ENCODE data around the gene SS18L1.

The SS18L1 gene

DNA sequence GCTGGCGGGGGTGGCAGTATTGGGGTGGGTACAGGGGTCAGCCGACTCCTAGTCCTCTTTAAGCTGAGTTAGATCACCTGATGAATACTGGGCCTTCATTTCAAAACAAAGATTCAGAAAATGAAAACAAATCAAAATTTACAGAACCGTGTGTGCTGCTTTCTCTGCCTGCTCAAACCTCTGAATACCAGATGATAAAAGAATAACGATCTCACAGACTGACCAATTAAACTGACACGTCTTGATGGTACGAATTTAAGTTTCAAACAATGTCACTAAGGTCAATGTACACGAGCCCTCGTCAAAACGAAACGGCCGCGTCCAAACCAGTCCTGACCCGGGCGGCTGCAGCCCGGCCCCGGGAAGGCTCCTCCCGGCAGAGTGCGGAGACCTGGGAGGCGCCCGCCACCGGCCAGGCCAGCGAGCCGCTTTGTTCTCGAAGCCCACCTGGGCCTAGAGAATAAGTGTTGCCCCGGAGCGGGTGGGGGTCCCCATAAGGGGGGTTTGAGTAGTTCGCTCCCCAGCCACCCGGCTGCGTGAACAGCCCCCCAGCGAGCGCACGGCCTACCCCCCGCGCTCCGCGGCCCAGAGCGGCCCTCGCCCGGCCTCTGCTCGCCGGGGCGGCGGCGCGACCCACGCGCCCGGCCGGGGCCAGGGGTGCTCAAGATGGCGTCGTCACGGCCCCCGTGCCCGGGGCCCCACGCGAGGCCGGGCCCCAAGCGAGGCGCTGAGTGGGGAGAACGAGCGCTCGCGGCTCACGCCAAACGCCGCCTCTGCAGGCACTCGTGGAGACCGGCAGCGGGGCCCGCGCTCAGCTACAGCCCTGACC, 1.1 kb upstream of the SS18L1 start:
- POLR2A ChIA-PET, result interaction anchor here (1.1 to 1.9 kb wide), 2 partner anchors 20 to 76 kb away, joined by 3 to 9 read pairs; partner anchors contain the start of gene LSM14B
- peak overlapping the region; percentile 71 to 91 (median 79) for H3K4me3 ChIP-seq (ENCODE audit: control insufficient read depth in 1 of 7, extremely low read depth in 1 of 7, insufficient read depth in 4 of 7, low read depth in 2 of 7, low read length in 6 of 7)
- H3K9me3 ChIP-seq (ENCODE audit: control extremely low read depth in 1 of 5, control insufficient read depth in 4 of 5, insufficient read depth in 2 of 5, low read depth in 1 of 5, low read length in 4 of 5), result no peaks in the 10 kb centered on the region
- peaks cover 9 to 33% (median 24%) of the 10 kb centered on the region in 4 experiments for H3K4me1 ChIP-seq (ENCODE audit: control extremely low read depth in 1 of 4, control insufficient read depth in 4 of 4, insufficient read depth in 4 of 4, low read length in 3 of 4)
- peak overlapping the region; percentile 54 to 86 for H3K27ac ChIP-seq (ENCODE audit: insufficient read depth in 1 of 2, low read depth in 1 of 2, low read length in 2 of 2, poor library complexity in 1 of 2, severe bottlenecking in 2 of 2)
- DNase-seq, result no peak
- 0% methylated on average over 59 of the region's 71 CpGs for WGBS (ENCODE audit: insufficient coverage)
- CTCF ChIA-PET, result interaction anchor here (0.8 to 2.7 kb wide), 10 partner anchors 9 to 132 kb away, joined by 3 to 14 read pairs (median 4); no protein-coding TSS in a partner anchor
- H3K36me3 ChIP-seq (ENCODE audit: control insufficient read depth in 4 of 4, insufficient read depth in 4 of 4, low read length in 3 of 4), result peaks cover 11 to 44% (median 29%) of the 10 kb centered on the region in 4 experiments
- no peaks in the 10 kb centered on the region for H3K27me3 ChIP-seq (replicated peaks in 2 of 5; ENCODE audit: control insufficient read depth in 4 of 5, insufficient read depth in 5 of 5, low read length in 4 of 5)

DNA sequence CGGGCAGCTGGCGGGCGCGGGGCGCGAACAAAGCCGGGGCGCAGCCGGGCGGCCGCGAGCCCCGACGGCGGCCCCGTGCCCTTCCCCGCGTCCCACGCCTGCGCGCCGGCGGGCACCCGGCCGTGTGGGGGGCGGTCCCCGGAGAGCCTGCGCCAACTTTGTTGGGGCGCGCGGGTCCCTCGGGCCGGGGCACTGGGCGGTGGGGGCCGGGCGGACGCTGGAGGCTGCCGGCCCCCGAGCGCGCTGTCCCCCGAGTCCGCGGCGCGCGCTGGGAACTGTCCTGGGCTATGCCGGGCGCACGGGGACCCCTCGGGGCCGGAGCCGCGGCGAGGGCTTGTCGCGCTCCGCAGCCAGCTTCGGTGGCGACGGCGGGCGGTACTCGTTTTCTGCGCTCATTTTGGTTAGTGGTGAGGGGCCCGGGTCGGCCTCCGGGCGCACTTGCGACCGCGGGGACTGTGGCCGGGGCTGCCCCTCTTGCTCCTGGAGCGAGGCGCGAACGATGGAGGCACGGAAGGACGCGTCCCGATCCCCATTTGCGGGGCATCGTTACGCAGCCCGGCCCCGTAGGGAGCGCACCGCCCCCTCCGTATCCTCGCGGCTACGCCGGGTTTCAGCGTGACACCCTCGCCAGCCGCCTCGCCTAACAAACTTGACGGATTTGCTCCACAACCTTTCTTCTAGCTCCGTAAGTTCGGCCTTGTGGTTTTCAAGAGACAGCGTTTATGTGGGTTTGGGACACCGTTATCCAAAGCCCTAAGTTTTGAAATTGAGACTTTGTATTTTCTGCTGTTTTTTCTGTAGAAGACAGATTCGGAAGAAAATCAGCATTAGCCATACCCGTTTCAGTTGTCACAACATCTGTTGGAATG, 622 bp downstream of the SS18L1 start:
- Histone ChIP-seq H3K36me3 (ENCODE audit: control insufficient read depth in 4 of 4, insufficient read depth in 4 of 4, low read length in 3 of 4) (peaks cover 4 to 29% (median 16%) of the 10 kb centered on the region in 4 experiments), H3K27me3 (replicated peaks in 2 of 5; ENCODE audit: control insufficient read depth in 4 of 5, insufficient read depth in 5 of 5, low read length in 4 of 5) (no peaks in the 10 kb centered on the region), H3K4me1 (ENCODE audit: control extremely low read depth in 1 of 4, control insufficient read depth in 4 of 4, insufficient read depth in 4 of 4, low read length in 3 of 4) (peaks cover 9 to 33% (median 24%) of the 10 kb centered on the region in 4 experiments), H3K27ac (ENCODE audit: insufficient read depth in 1 of 2, low read depth in 1 of 2, low read length in 2 of 2, poor library complexity in 1 of 2, severe bottlenecking in 2 of 2) (peak overlapping the region in 1 of 2 experiments; percentile 86), H3K9me3 (ENCODE audit: control extremely low read depth in 1 of 5, control insufficient read depth in 4 of 5, insufficient read depth in 2 of 5, low read depth in 1 of 5, low read length in 4 of 5) (no peaks in the 10 kb centered on the region), H3K4me3 (ENCODE audit: control insufficient read depth in 1 of 7, extremely low read depth in 1 of 7, insufficient read depth in 4 of 7, low read depth in 2 of 7, low read length in 6 of 7) (peak overlapping the region; percentile 71 to 91 (median 79))
- POLR2A ChIA-PET, result interaction anchor here (1.2 to 1.9 kb wide), 4 partner anchors 12 to 78 kb away, joined by 4 to 9 read pairs (median 6); partner anchors contain the start of gene LSM14B
- DNase-seq, result peak in 2 of 3 donors; percentile 58 to 66
- WGBS (ENCODE audit: insufficient coverage), result under 1% methylated on average over 97 of the region's 104 CpGs
- CTCF ChIA-PET, result interaction anchor here (1.5 kb wide), 1 partner anchor 26 kb away, joined by 3 read pairs; no protein-coding TSS in a partner anchor

DNA sequence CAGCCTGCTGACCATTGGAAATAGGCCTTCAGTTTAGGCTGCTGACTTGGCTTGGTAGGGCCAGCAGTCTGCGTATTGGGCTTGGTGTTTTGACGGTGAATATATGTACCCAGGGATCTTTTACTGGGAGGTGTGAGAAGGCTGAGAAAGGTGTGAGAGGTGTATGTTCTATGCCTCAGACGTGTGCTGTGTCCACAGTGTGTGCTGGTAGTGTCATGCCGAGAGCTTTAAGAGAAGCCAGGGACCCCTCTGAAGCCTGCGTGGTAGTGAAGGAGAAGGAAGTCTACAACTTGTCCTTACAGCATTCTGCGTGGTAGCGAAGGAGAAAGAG, 2.1 kb downstream of the SS18L1 start:
- Histone ChIP-seq H3K4me3 (ENCODE audit: control insufficient read depth in 1 of 7, extremely low read depth in 1 of 7, insufficient read depth in 4 of 7, low read depth in 2 of 7, low read length in 6 of 7) (no peak overlapping the region), H3K9me3 (ENCODE audit: control extremely low read depth in 1 of 5, control insufficient read depth in 4 of 5, insufficient read depth in 2 of 5, low read depth in 1 of 5, low read length in 4 of 5) (no peaks in the 10 kb centered on the region), H3K4me1 (ENCODE audit: control extremely low read depth in 1 of 4, control insufficient read depth in 4 of 4, insufficient read depth in 4 of 4, low read length in 3 of 4) (peaks cover 9 to 33% (median 24%) of the 10 kb centered on the region in 4 experiments), H3K27ac (ENCODE audit: insufficient read depth in 1 of 2, low read depth in 1 of 2, low read length in 2 of 2, poor library complexity in 1 of 2, severe bottlenecking in 2 of 2) (no peak overlapping the region), H3K27me3 (replicated peaks in 2 of 5; ENCODE audit: control insufficient read depth in 4 of 5, insufficient read depth in 5 of 5, low read length in 4 of 5) (no peaks in the 10 kb centered on the region), H3K36me3 (ENCODE audit: control insufficient read depth in 4 of 4, insufficient read depth in 4 of 4, low read length in 3 of 4) (peaks cover 0 to 24% (median 4%) of the 10 kb centered on the region in 4 experiments)
- ChIA-PET CTCF (interaction anchor here (0.7 to 1.6 kb wide), 5 partner anchors 11 to 135 kb away, joined by 3 to 5 read pairs (median 3); partner anchors contain the start of gene LSM14B), POLR2A (interaction anchor here (0.6 to 0.7 kb wide), 2 partner anchors 10 to 52 kb away, joined by 3 to 8 read pairs; no protein-coding TSS in a partner anchor)
- DNase-seq, result no peak
- 100% methylated on average over 5 of the region's 7 CpGs for WGBS (ENCODE audit: insufficient coverage)

GRCh38 chr20:62146019-62146755, 2.6 kb downstream of the SS18L1 start:
- Histone ChIP-seq H3K27ac (ENCODE audit: insufficient read depth in 1 of 2, low read depth in 1 of 2, low read length in 2 of 2, poor library complexity in 1 of 2, severe bottlenecking in 2 of 2) (no peak overlapping the region), H3K4me3 (ENCODE audit: control insufficient read depth in 1 of 7, extremely low read depth in 1 of 7, insufficient read depth in 4 of 7, low read depth in 2 of 7, low read length in 6 of 7) (no peak overlapping the region), H3K36me3 (ENCODE audit: control insufficient read depth in 4 of 4, insufficient read depth in 4 of 4, low read length in 3 of 4) (peaks cover 0 to 24% (median 3%) of the 10 kb centered on the region in 4 experiments), H3K4me1 (ENCODE audit: control extremely low read depth in 1 of 4, control insufficient read depth in 4 of 4, insufficient read depth in 4 of 4, low read length in 3 of 4) (peaks cover 9 to 28% (median 21%) of the 10 kb centered on the region in 4 experiments), H3K9me3 (ENCODE audit: control extremely low read depth in 1 of 5, control insufficient read depth in 4 of 5, insufficient read depth in 2 of 5, low read depth in 1 of 5, low read length in 4 of 5) (no peaks in the 10 kb centered on the region), H3K27me3 (replicated peaks in 2 of 5; ENCODE audit: control insufficient read depth in 4 of 5, insufficient read depth in 5 of 5, low read length in 4 of 5) (no peaks in the 10 kb centered on the region)
- no peak for DNase-seq
- ChIA-PET CTCF (interaction anchor here (0.9 to 1.6 kb wide), 5 partner anchors 10 to 134 kb away, joined by 3 to 5 read pairs (median 3); partner anchors contain the start of gene LSM14B), POLR2A (interaction anchor here (0.6 kb wide), 1 partner anchor 51 kb away, joined by 8 read pairs; no protein-coding TSS in a partner anchor)
- WGBS (ENCODE audit: insufficient coverage), result 97% methylated on average over 13 of the region's 22 CpGs

- no peak overlapping the region for H3K27ac ChIP-seq (ENCODE audit: insufficient read depth in 1 of 2, low read depth in 1 of 2, low read length in 2 of 2, poor library complexity in 1 of 2, severe bottlenecking in 2 of 2)
- no peak for DNase-seq
- no peak overlapping the region for H3K4me3 ChIP-seq (ENCODE audit: control insufficient read depth in 1 of 7, extremely low read depth in 1 of 7, insufficient read depth in 4 of 7, low read depth in 2 of 7, low read length in 6 of 7)
- no peaks in the 10 kb centered on the region for H3K27me3 ChIP-seq (replicated peaks in 2 of 5; ENCODE audit: control insufficient read depth in 4 of 5, insufficient read depth in 5 of 5, low read length in 4 of 5)
- H3K4me1 ChIP-seq (ENCODE audit: control extremely low read depth in 1 of 4, control insufficient read depth in 4 of 4, insufficient read depth in 4 of 4, low read length in 3 of 4), result peaks cover 7 to 18% (median 11%) of the 10 kb centered on the region in 4 experiments
- 98% methylated on average over 6 of the region's 6 CpGs for WGBS (ENCODE audit: insufficient coverage)
- POLR2A ChIA-PET, result interaction anchor here (1.0 kb wide), 1 partner anchor 81 kb away, joined by 4 read pairs; no protein-coding TSS in a partner anchor
- H3K36me3 ChIP-seq (ENCODE audit: control insufficient read depth in 4 of 4, insufficient read depth in 4 of 4, low read length in 3 of 4), result peaks cover 0 to 26% (median 4%) of the 10 kb centered on the region in 4 experiments
- CTCF ChIA-PET, result interaction anchor here (1.1 to 1.6 kb wide), 2 partner anchors 9 to 120 kb away, joined by 3 to 7 read pairs; no protein-coding TSS in a partner anchor
- peaks cover 0 to under 1% (median 0%) of the 10 kb centered on the region in 5 experiments for H3K9me3 ChIP-seq (ENCODE audit: control extremely low read depth in 1 of 5, control insufficient read depth in 4 of 5, insufficient read depth in 2 of 5, low read depth in 1 of 5, low read length in 4 of 5)
Observed at GRCh38 chr20:62147125-62147524, 3.6 kb downstream of the SS18L1 start.

DNA sequence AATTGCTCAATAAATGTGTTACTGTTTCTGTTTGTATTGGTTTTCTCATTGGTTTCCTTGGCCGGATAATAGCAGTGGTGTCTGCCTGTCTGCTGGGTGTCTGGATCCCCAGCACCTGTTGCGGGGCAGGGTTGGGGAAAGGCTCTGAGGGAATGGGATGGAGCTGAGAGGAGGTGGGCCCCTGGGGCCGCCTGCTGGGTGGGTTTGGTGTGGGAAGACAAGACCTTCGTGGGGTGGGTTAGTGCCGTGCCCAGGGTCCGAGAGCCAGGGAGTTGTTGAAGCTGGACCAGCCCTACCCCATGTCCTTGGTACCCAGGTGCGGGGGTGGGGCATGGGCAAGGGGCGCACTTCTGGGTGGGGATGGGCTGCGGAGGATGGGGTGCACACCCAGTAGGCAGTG, 4.0 kb downstream of the SS18L1 start:
- Histone ChIP-seq H3K9me3 (ENCODE audit: control extremely low read depth in 1 of 5, control insufficient read depth in 4 of 5, insufficient read depth in 2 of 5, low read depth in 1 of 5, low read length in 4 of 5) (peaks cover 0 to 4% (median 3%) of the 10 kb centered on the region in 5 experiments), H3K27ac (ENCODE audit: insufficient read depth in 1 of 2, low read depth in 1 of 2, low read length in 2 of 2, poor library complexity in 1 of 2, severe bottlenecking in 2 of 2) (no peak overlapping the region), H3K36me3 (ENCODE audit: control insufficient read depth in 4 of 4, insufficient read depth in 4 of 4, low read length in 3 of 4) (peaks cover 0 to 30% (median 7%) of the 10 kb centered on the region in 4 experiments), H3K27me3 (replicated peaks in 2 of 5; ENCODE audit: control insufficient read depth in 4 of 5, insufficient read depth in 5 of 5, low read length in 4 of 5) (no peaks in the 10 kb centered on the region), H3K4me1 (ENCODE audit: control extremely low read depth in 1 of 4, control insufficient read depth in 4 of 4, insufficient read depth in 4 of 4, low read length in 3 of 4) (peaks cover 7 to 14% (median 10%) of the 10 kb centered on the region in 4 experiments), H3K4me3 (ENCODE audit: control insufficient read depth in 1 of 7, extremely low read depth in 1 of 7, insufficient read depth in 4 of 7, low read depth in 2 of 7, low read length in 6 of 7) (no peak overlapping the region)
- WGBS (ENCODE audit: insufficient coverage), result 96% methylated on average over 4 of the region's 9 CpGs
- ChIA-PET CTCF (interaction anchor here (1.6 kb wide), 1 partner anchor 9 kb away, joined by 7 read pairs; no protein-coding TSS in a partner anchor), POLR2A (interaction anchor here (0.8 to 1.0 kb wide), 2 partner anchors 26 to 81 kb away, joined by 3 to 4 read pairs; no protein-coding TSS in a partner anchor)
- no peak for DNase-seq
